Gastroesophageal sphincter (tissue), 3 donors: Measurements from ENCODE around the gene CCDC186.

Experiments used
- CTCF ChIP-seq, 4 experiments: fragments of 200-600 bp in 2 of 4; fragments of 450-650 bp in 2 of 4; sonication (generic) in 1 of 4; IDR thresholded peaks; one replicate each; pipeline ENCODE4 v1.5.1; 2017 to 2019; ENCODE audit warnings: antibody characterized with exemption in 4 of 4, mild to moderate bottlenecking in 2 of 4, moderate library complexity in 2 of 4
- POLR2A ChIP-seq, 2 donors: fragments of 450-650 bp; IDR thresholded peaks; one replicate each; pipeline ENCODE4 v1.6.1; 2017; ENCODE audit warnings: antibody characterized with exemption in 2 of 2, mild to moderate bottlenecking in 2 of 2, moderate library complexity in 1 of 2
- POLR2AphosphoS5 ChIP-seq: sonication (generic); formaldehyde crosslinking; IDR thresholded peaks from one replicate; pipeline ENCODE4 v1.6.1; 2017; ENCODE audit warnings: antibody characterized with exemption

GRCh38 chr10:114138581-114138980 lies 35.4 kb downstream of the CCDC186 start:
- no peak for TF ChIP-seq CTCF (IDR thresholded peaks at IDR 0.05)
- no peak for TF ChIP-seq POLR2AphosphoS5
- no peak for TF ChIP-seq POLR2A (IDR thresholded peaks at IDR 0.05)
